ENCODE results near the gene SULT6B1. TPM values are rescaled to one million over a fixed set of nuclear protein-coding genes. Genes with fewer than 3 reads are reported as not detected.

Gene SULT6B1
- total RNA-seq, 8 experiments from 2014 or later, result not detected

GRCh38 chr2:37154785-37155184 is 33.7 kb downstream of the SULT6B1 start:
- WGBS, 10 experiments, result 89 to 100% (median 95%) methylated on average over 1 to 4 of the region's 4 CpGs
- H3K27ac ChIP-seq, result no peak overlapping the region
- H3K4me1 ChIP-seq (replicated peaks in 1 of 2), result peaks cover 6 to 14% of the 10 kb centered on the region in 2 donors
- in situ Hi-C loops (cut with MboI; ENCODE audit: low pct_unique_long_range_greater_than_20kb in 2 of 9, low sequenced_read_pairs in 9 of 9, unreplicated experiment in 9 of 9), result no loop called here
- no peak for ATAC-seq (replicated peaks in 6 of 8)
- no peak overlapping the region for H3K4me3 ChIP-seq

GRCh38 chr2:37153224-37153623 is 35.2 kb downstream of the SULT6B1 start:
- ATAC-seq (replicated peaks in 6 of 8), result no peak
- H3K27ac ChIP-seq, result no peak overlapping the region
- WGBS, 10 experiments, result 64 to 100% (median 90%) methylated on average over 1 to 5 of the region's 5 CpGs; no CpG with 5 or more reads in 2 of the 10 experiments
- no peak overlapping the region for H3K4me3 ChIP-seq
- in situ Hi-C loops (cut with MboI; ENCODE audit: low pct_unique_long_range_greater_than_20kb in 2 of 9, low sequenced_read_pairs in 9 of 9, unreplicated experiment in 9 of 9), result no loop called here
- H3K4me1 ChIP-seq (replicated peaks in 1 of 2), result peaks cover 6 to 14% of the 10 kb centered on the region in 2 donors

GRCh38 chr2:37149626-37150322 is 38.7 kb downstream of the SULT6B1 start:
- ATAC-seq (replicated peaks in 6 of 8), result no peak
- H3K27ac ChIP-seq, result no peak overlapping the region
- H3K4me3 ChIP-seq, result no peak overlapping the region
- in situ Hi-C loops (cut with MboI; ENCODE audit: low pct_unique_long_range_greater_than_20kb in 2 of 9, low sequenced_read_pairs in 9 of 9, unreplicated experiment in 9 of 9), result no loop called here
- WGBS, 10 experiments, result 51 to 86% (median 68%) methylated on average over 3 to 6 of the region's 6 CpGs
- H3K4me1 ChIP-seq (replicated peaks in 1 of 2), result no peaks in the 10 kb centered on the region

- Histone ChIP-seq H3K4me1 (replicated peaks in 1 of 2) (no peaks in the 10 kb centered on the region), H3K27ac (no peak overlapping the region), H3K4me3 (no peak overlapping the region)
- in situ Hi-C loops (cut with MboI; ENCODE audit: low pct_unique_long_range_greater_than_20kb in 2 of 9, low sequenced_read_pairs in 9 of 9, unreplicated experiment in 9 of 9), result no loop called here
- 89 to 100% (median 97%) methylated on average over 2 to 7 of the region's 7 CpGs for WGBS, 10 experiments
- no peak for ATAC-seq (replicated peaks in 6 of 8)
These were observed 40.1 kb downstream of the SULT6B1 start for GRCh38 chr2:37148325-37148724.

- H3K4me1 ChIP-seq (replicated peaks in 1 of 2), result no peaks in the 10 kb centered on the region
- ATAC-seq (replicated peaks in 6 of 8), result no peak
- 83 to 100% (median 100%) methylated on average over 1 to 2 of the region's 2 CpGs; no CpG with 5 or more reads in 3 of the 10 experiments for WGBS, 10 experiments
- no peak overlapping the region for H3K4me3 ChIP-seq
- no peak overlapping the region for H3K27ac ChIP-seq
- in situ Hi-C loops (cut with MboI; ENCODE audit: low pct_unique_long_range_greater_than_20kb in 2 of 9, low sequenced_read_pairs in 9 of 9, unreplicated experiment in 9 of 9), result no loop called here
These were observed 42.4 kb downstream of the SULT6B1 start for GRCh38 chr2:37146062-37146461.

- Histone ChIP-seq H3K27ac (no peak overlapping the region), H3K4me3 (no peak overlapping the region), H3K4me1 (replicated peaks in 1 of 2) (no peaks in the 10 kb centered on the region)
- ATAC-seq (replicated peaks in 6 of 8), result no peak
- in situ Hi-C loops (cut with MboI; ENCODE audit: low pct_unique_long_range_greater_than_20kb in 2 of 9, low sequenced_read_pairs in 9 of 9, unreplicated experiment in 9 of 9), result no loop called here
- 40 to 100% (median 100%) methylated on average over 1 of the region's 1 CpG for WGBS, 10 experiments
These were observed 44.5 kb downstream of the SULT6B1 start for GRCh38 chr2:37143974-37144373.

- in situ Hi-C loops (cut with MboI; ENCODE audit: low pct_unique_long_range_greater_than_20kb in 2 of 9, low sequenced_read_pairs in 9 of 9, unreplicated experiment in 9 of 9), result no loop called here
- no peaks in the 10 kb centered on the region for H3K4me1 ChIP-seq (replicated peaks in 1 of 2)
- no peak overlapping the region for H3K4me3 ChIP-seq
- no peak overlapping the region for H3K27ac ChIP-seq
- ATAC-seq (replicated peaks in 6 of 8), result no peak
These were observed 45.9 kb downstream of the SULT6B1 start for GRCh38 chr2:37142546-37142945.

- Histone ChIP-seq H3K27ac (no peak overlapping the region), H3K4me3 (no peak overlapping the region), H3K4me1 (replicated peaks in 1 of 2) (no peaks in the 10 kb centered on the region)
- in situ Hi-C loops (cut with MboI; ENCODE audit: low pct_unique_long_range_greater_than_20kb in 2 of 9, low sequenced_read_pairs in 9 of 9, unreplicated experiment in 9 of 9), result no loop called here
- WGBS, 10 experiments, result 74 to 96% (median 90%) methylated on average over 2 to 6 of the region's 6 CpGs; no CpG with 5 or more reads in 1 of the 10 experiments
- ATAC-seq (replicated peaks in 6 of 8), result no peak
These were observed 55.6 kb downstream of the SULT6B1 start for GRCh38 chr2:37132914-37133313.

GRCh38 chr2:37125416-37125815 is 63.1 kb downstream of the SULT6B1 start:
- no peak for ATAC-seq (replicated peaks in 6 of 8)
- H3K4me3 ChIP-seq, result no peak overlapping the region
- 100% methylated on average over 1 of the region's 2 CpGs; no CpG with 5 or more reads in 8 of the 10 experiments for WGBS, 10 experiments
- no peak overlapping the region for H3K27ac ChIP-seq
- in situ Hi-C loops (cut with MboI; ENCODE audit: low pct_unique_long_range_greater_than_20kb in 2 of 9, low sequenced_read_pairs in 9 of 9, unreplicated experiment in 9 of 9), result no loop called here
- no peaks in the 10 kb centered on the region for H3K4me1 ChIP-seq (replicated peaks in 1 of 2)

GRCh38 chr2:37119157-37119556 is 69.3 kb downstream of the SULT6B1 start:
- 60 to 100% (median 96%) methylated on average over 1 to 4 of the region's 5 CpGs for WGBS, 10 experiments
- no peak for ATAC-seq (replicated peaks in 6 of 8)

More at GRCh38 chr2:37119157-37119556, 69.3 kb downstream of the SULT6B1 start:
- no peaks in the 10 kb centered on the region for H3K4me1 ChIP-seq (replicated peaks in 1 of 2)
- H3K27ac ChIP-seq, result no peak overlapping the region
- no peak overlapping the region for H3K4me3 ChIP-seq
- in situ Hi-C loops (cut with MboI; ENCODE audit: low pct_unique_long_range_greater_than_20kb in 2 of 9, low sequenced_read_pairs in 9 of 9, unreplicated experiment in 9 of 9), result no loop called here

Other genes starting within 250 kb of the SULT6B1 start
- 10 to 100 TPM in 5 of 8 experiments, 1 to 10 TPM in 3; 9.0 to 20.0 (median 10.5) TPM for gene STRN, start 222.1 kb downstream of the SULT6B1 start, total RNA-seq
- gene HEATR5B, start 104.3 kb downstream of the SULT6B1 start, total RNA-seq, result 10 to 100 TPM; 15.6 to 34.6 (median 25.3) TPM
- gene GPATCH11, start 104.2 kb downstream of the SULT6B1 start, total RNA-seq, result 10 to 100 TPM in 6 of 8 experiments, 1 to 10 TPM in 2; 7.9 to 15.0 (median 11.8) TPM
- gene EIF2AK2, start 31.7 kb downstream of the SULT6B1 start, total RNA-seq, result 10 to 100 TPM in 5 of 8 experiments, 1 to 10 TPM in 3; 7.1 to 38.2 (median 20.0) TPM
- gene CEBPZOS, start 7.8 kb upstream of the SULT6B1 start, total RNA-seq, result 10 to 100 TPM; 33.5 to 44.3 (median 37.0) TPM
- gene CEBPZ, start 42.9 kb upstream of the SULT6B1 start, total RNA-seq, result 10 to 100 TPM; 48.9 to 86.0 (median 57.9) TPM
- gene NDUFAF7, start 43.0 kb upstream of the SULT6B1 start, total RNA-seq, result 10 to 100 TPM; 16.9 to 36.6 (median 22.6) TPM
- 10 to 100 TPM in 7 of 8 experiments, 1 to 10 TPM in 1; 8.1 to 42.3 (median 22.9) TPM for gene PRKD3, start 136.2 kb upstream of the SULT6B1 start, total RNA-seq
- gene QPCT, start 156.0 kb upstream of the SULT6B1 start, total RNA-seq, result 10 to 100 TPM in 1 of 8 experiments, 1 to 10 TPM in 3, under 1 TPM in 4; 0.42 to 35.4 (median 1.3) TPM